Mammary epithelial cell (primary cell): ENCODE data around the gene MTMR4.

Experiments used
- EZH2 ChIP-seq: IDR thresholded peaks from 2 replicates; pipeline ENCODE4 v1.6.1; 2012; ENCODE audit warnings: low read length, inconsistent platforms, borderline replicate concordance
- TF ChIP-seq, protein P1 (sequence below), 2 donors: IDR thresholded peaks in 1 of 2; conservative IDR thresholded peaks in 1 of 2; 2 replicates each; pipeline ENCODE4 v1.5.1; 2011 to 2012; ENCODE audit warnings: inconsistent platforms in 2 of 2, low read length in 2 of 2, mild to moderate bottlenecking in 2 of 2, control low read depth in 1 of 2, low read depth in 1 of 2; ENCODE audit not compliant: insufficient read depth in 1 of 2; ENCODE audit errors: extremely low read depth in 1 of 2

DNA sequence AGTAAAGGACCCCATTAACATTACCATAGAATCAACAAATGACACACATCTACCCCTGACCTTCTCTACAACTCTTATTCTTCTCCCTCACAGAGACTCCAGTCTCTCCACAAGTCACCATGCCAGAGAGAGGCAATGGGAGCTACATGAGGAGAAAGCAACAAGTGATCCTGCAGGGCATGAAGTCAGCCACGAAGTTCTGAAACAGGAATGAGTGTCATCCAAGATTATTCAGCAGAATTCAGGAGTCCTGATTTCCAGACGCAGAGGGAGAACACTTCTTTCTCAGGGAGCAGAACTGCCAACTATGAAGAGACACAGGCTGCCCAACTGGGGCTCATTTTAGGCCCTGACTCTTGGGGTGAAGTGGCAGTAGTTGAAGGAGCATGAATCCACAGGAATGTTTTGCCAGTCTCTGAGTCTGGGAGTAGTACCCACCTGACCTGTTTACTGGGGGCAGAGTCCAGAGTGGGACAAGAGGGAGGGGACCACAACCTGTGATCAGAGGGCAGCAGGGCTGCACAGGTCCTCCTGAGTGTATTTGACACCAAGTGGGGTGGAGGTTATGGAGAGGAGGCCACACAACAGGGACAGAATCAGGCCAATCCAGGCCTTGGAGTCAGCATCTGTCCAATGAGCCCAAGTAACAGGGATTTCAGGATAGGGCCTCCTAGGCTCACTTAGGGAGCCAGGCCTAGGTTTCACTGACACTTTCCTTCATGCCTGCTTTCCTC, 2.4 kb upstream of the MTMR4 start:
- TF ChIP-seq, protein P1, sequence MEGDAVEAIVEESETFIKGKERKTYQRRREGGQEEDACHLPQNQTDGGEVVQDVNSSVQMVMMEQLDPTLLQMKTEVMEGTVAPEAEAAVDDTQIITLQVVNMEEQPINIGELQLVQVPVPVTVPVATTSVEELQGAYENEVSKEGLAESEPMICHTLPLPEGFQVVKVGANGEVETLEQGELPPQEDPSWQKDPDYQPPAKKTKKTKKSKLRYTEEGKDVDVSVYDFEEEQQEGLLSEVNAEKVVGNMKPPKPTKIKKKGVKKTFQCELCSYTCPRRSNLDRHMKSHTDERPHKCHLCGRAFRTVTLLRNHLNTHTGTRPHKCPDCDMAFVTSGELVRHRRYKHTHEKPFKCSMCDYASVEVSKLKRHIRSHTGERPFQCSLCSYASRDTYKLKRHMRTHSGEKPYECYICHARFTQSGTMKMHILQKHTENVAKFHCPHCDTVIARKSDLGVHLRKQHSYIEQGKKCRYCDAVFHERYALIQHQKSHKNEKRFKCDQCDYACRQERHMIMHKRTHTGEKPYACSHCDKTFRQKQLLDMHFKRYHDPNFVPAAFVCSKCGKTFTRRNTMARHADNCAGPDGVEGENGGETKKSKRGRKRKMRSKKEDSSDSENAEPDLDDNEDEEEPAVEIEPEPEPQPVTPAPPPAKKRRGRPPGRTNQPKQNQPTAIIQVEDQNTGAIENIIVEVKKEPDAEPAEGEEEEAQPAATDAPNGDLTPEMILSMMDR (conservative IDR thresholded peaks at IDR 0.05 in 1 of 2, IDR thresholded peaks at IDR 0.05 in 1 of 2; ENCODE audit: extremely low read depth in 1 of 2, insufficient read depth in 1 of 2, low read depth in 1 of 2, low read length in 2 of 2) = no peak
- no peak for TF ChIP-seq EZH2
